ENCODE results near the gene OR2J1. TPM values are rescaled to one million over a fixed set of nuclear protein-coding genes. Genes with fewer than 3 reads are reported as not detected.

OR2J1 gene
- total and polyA plus RNA-seq, 12 donors = not detected

DNA sequence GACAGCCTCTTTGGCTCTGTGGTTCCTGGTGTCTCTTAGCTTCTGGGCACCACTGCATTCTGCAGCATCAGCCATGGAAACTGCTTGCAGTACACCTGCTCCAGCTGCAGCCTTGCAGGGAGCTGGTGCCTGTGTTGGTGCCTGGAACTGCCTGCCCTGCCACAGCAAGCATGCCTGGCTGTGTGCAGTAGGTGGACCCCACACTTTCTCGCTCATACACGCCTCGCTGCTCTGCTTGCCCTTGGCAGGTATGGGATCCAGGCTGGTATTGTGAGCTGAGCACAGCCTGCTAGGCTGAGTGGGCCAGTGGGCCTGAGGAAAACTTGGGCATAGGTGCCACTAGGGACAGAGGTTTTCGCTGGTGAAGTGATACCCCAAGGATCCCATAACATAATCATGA lies 31.4 kb downstream of the OR2J1 start:
- no peak overlapping the region for H3K4me3 ChIP-seq
- no peaks in the 10 kb centered on the region for H3K9me3 ChIP-seq (replicated peaks in 1 of 3)
- no peaks in the 10 kb centered on the region for H3K36me3 ChIP-seq (replicated peaks in 1 of 2)
- 82 to 88% (median 85%) methylated on average over 2 to 4 of the region's 4 CpGs for WGBS, 4 donors
- no peak overlapping the region for H3K27ac ChIP-seq
- H3K27me3 ChIP-seq = no peaks in the 10 kb centered on the region
- DNase-seq = no peak
- intact Hi-C loops (cut with DNase I) = no loop called here
- TF ChIP-seq, protein P1, sequence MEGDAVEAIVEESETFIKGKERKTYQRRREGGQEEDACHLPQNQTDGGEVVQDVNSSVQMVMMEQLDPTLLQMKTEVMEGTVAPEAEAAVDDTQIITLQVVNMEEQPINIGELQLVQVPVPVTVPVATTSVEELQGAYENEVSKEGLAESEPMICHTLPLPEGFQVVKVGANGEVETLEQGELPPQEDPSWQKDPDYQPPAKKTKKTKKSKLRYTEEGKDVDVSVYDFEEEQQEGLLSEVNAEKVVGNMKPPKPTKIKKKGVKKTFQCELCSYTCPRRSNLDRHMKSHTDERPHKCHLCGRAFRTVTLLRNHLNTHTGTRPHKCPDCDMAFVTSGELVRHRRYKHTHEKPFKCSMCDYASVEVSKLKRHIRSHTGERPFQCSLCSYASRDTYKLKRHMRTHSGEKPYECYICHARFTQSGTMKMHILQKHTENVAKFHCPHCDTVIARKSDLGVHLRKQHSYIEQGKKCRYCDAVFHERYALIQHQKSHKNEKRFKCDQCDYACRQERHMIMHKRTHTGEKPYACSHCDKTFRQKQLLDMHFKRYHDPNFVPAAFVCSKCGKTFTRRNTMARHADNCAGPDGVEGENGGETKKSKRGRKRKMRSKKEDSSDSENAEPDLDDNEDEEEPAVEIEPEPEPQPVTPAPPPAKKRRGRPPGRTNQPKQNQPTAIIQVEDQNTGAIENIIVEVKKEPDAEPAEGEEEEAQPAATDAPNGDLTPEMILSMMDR (IDR thresholded peaks at IDR 0.05) = no peak
- no peak for TF ChIP-seq POLR2A (IDR thresholded peaks at IDR 0.05)
- H3K4me1 ChIP-seq (replicated peaks in 1 of 2) = no peaks in the 10 kb centered on the region

DNA sequence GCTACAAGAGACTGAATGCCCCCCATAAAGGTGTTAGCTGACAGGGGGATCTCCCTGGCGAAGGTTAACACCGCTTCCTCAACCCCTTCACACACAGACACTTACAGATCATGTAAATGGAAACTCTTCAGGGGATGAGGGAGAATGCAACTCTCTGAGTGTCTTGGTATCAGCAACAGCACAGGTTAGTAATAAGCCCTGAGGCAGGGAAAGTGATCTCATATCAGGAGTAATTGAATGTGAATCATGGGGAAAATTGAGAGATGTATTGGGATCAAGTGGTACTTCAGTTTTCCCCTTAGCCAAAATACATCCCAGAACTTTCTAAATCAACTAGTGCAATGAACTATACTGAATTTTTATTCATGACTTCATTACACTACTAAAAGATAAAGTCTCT lies 32.4 kb downstream of the OR2J1 start:
- Histone ChIP-seq H3K27me3 (no peaks in the 10 kb centered on the region), H3K4me1 (replicated peaks in 1 of 2) (no peaks in the 10 kb centered on the region), H3K27ac (no peak overlapping the region), H3K9me3 (replicated peaks in 1 of 3) (no peaks in the 10 kb centered on the region), H3K4me3 (no peak overlapping the region), H3K36me3 (replicated peaks in 1 of 2) (no peaks in the 10 kb centered on the region)
- no peak for DNase-seq
- no peak for TF ChIP-seq POLR2A (IDR thresholded peaks at IDR 0.05)
- intact Hi-C loops (cut with DNase I) = no loop called here
- 51 to 72% (median 72%) methylated on average over 2 of the region's 2 CpGs for WGBS, 4 donors

DNA sequence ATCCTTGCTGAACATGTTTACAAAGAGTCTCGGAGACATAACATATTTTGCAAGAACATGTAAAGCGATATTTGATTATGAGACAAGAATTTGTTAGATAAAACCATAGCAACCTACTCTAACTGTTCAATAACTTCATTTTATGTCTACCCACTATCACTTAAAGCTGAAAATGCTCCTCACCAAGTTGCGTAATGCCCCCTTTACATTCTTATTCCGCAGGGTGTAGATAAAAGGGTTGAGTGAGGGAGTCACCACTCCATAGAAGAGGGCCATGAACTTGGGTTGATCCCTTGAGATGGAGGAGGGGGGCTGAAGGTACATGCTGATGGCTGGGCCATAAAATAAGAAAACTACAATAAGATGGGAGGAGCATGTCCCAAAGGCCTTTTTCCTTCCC lies 38.4 kb downstream of the OR2J1 start:
- H3K36me3 ChIP-seq (replicated peaks in 1 of 2) = no peaks in the 10 kb centered on the region
- H3K4me3 ChIP-seq = no peak overlapping the region
- 78 to 83% (median 81%) methylated on average over 4 of the region's 4 CpGs for WGBS, 4 donors
- H3K27ac ChIP-seq = no peak overlapping the region
- intact Hi-C loops (cut with DNase I) = no loop called here
- no peaks in the 10 kb centered on the region for H3K4me1 ChIP-seq (replicated peaks in 1 of 2)
- H3K27me3 ChIP-seq = no peaks in the 10 kb centered on the region
- TF ChIP-seq, protein P1 (IDR thresholded peaks at IDR 0.05) = no peak
- TF ChIP-seq POLR2A (IDR thresholded peaks at IDR 0.05) = no peak
- no peaks in the 10 kb centered on the region for H3K9me3 ChIP-seq (replicated peaks in 1 of 3)
- no peak for DNase-seq

DNA sequence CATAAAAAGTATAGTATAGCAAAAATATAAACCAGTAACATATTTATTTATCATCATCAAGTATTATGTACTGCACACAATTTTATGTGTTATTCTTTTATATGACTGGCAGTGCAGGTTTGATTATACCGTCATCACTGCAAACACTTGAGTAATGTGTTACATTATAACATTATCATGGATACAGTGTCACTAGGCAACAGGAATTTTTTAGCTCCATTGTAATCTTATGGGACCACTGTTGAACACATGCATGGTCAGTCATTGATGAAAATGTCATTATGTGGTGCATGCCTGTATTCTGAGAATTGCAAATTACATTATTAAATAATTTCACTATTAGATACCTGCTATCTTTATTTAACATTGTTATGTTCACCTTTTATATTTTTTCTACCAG lies 42.3 kb downstream of the OR2J1 start:
- 83 to 97% (median 94%) methylated on average over 1 of the region's 1 CpG for WGBS, 4 donors
- no peak for DNase-seq
- no peaks in the 10 kb centered on the region for H3K27me3 ChIP-seq
- H3K9me3 ChIP-seq (replicated peaks in 1 of 3) = no peaks in the 10 kb centered on the region
- H3K4me1 ChIP-seq (replicated peaks in 1 of 2) = no peaks in the 10 kb centered on the region
- H3K4me3 ChIP-seq = no peak overlapping the region
- H3K36me3 ChIP-seq (replicated peaks in 1 of 2) = no peaks in the 10 kb centered on the region
- no peak for TF ChIP-seq POLR2A (IDR thresholded peaks at IDR 0.05)
- TF ChIP-seq, protein P1 (IDR thresholded peaks at IDR 0.05) = no peak
- H3K27ac ChIP-seq = no peak overlapping the region
- intact Hi-C loops (cut with DNase I) = no loop called here

DNA sequence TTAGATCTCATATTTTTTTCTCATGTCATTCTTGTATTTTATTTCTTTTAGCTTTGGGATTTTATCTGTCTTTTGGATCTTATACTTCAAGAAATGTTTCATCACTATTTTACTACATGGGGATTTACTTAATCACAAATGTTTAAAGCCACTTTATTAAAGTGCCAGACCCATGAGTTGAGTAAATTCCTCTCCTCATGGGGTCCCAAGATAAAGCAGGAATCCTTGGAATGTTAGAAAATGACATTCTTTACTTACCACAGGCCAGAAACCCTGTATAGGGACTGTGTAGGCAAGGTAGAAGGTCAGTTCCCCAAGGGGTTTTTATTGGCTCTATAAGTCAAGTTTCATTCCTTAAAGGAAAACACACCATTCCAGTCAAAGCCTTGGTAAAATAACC lies 43.0 kb downstream of the OR2J1 start:
- DNase-seq = no peak
- H3K27ac ChIP-seq = no peak overlapping the region
- no peak overlapping the region for H3K4me3 ChIP-seq
- H3K36me3 ChIP-seq (replicated peaks in 1 of 2) = no peaks in the 10 kb centered on the region
- H3K4me1 ChIP-seq (replicated peaks in 1 of 2) = no peaks in the 10 kb centered on the region
- intact Hi-C loops (cut with DNase I) = no loop called here
- TF ChIP-seq, protein P1 (IDR thresholded peaks at IDR 0.05) = no peak
- TF ChIP-seq POLR2A (IDR thresholded peaks at IDR 0.05) = no peak
- no peaks in the 10 kb centered on the region for H3K27me3 ChIP-seq
- H3K9me3 ChIP-seq (replicated peaks in 1 of 3) = no peaks in the 10 kb centered on the region
